Measurements from ENCODE around the gene ASCC1. TPM values are rescaled to one million over a fixed set of nuclear protein-coding genes. Genes with fewer than 3 reads are reported as not detected.

The ASCC1 gene
- total RNA-seq, 2 experiments from 2014 or later: 16.5 to 19.0 TPM

DNA sequence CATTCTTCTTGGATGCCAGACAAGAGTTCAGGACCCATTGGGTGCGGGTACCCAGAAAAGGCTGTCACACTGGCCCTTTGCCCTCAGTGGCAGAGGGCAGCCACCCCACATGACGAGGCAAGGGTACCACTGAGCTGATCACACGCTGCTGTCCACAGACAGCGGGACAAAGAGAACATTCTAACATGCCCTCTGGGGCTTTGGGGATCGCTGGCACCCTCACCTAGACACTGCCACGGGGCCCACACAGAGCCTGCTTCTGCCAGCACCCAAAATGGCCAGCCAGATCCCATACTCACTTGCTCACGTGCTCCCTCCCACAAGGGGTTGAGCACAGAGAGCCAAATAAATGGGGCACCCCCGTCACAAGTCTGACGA is 111.0 kb downstream of the ASCC1 start:
- H3K27ac Mint-ChIP-seq: peak overlapping the region; percentile 94
- TF ChIP-seq, protein P1, sequence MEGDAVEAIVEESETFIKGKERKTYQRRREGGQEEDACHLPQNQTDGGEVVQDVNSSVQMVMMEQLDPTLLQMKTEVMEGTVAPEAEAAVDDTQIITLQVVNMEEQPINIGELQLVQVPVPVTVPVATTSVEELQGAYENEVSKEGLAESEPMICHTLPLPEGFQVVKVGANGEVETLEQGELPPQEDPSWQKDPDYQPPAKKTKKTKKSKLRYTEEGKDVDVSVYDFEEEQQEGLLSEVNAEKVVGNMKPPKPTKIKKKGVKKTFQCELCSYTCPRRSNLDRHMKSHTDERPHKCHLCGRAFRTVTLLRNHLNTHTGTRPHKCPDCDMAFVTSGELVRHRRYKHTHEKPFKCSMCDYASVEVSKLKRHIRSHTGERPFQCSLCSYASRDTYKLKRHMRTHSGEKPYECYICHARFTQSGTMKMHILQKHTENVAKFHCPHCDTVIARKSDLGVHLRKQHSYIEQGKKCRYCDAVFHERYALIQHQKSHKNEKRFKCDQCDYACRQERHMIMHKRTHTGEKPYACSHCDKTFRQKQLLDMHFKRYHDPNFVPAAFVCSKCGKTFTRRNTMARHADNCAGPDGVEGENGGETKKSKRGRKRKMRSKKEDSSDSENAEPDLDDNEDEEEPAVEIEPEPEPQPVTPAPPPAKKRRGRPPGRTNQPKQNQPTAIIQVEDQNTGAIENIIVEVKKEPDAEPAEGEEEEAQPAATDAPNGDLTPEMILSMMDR (IDR thresholded peaks at IDR 0.05): no peak
- no peaks in the 10 kb centered on the region for H3K9me3 Mint-ChIP-seq
- intact Hi-C loops (cut with DNase I, micrococcal nuclease): loop anchor here (2.0 to 10.0 kb wide), 2 partner anchors 14 to 590 kb away; partner anchors contain the start of gene MCU (in 1 of the 2)
- peaks cover 69% of the 10 kb centered on the region for H3K4me1 ChIP-seq (ENCODE audit: insufficient read depth, low read length)
- peaks cover 95% of the 10 kb centered on the region for H3K4me1 Mint-ChIP-seq (ENCODE audit: low read depth)
- H3K4me3 ChIP-seq (ENCODE audit: low read length): no peak overlapping the region
- H3K36me3 ChIP-seq (ENCODE audit: insufficient read depth, low read length): peaks cover 4% of the 10 kb centered on the region
- POLR2A ChIA-PET: no interaction called here
- ATAC-seq (ENCODE audit: poor library complexity): no peak
- peaks cover 14% of the 10 kb centered on the region for H3K36me3 Mint-ChIP-seq (ENCODE audit: low read depth)
- DNase-seq: no peak
- no peaks in the 10 kb centered on the region for H3K27me3 ChIP-seq (ENCODE audit: control insufficient read depth in 1 of 2, insufficient read depth in 2 of 2, low read length in 2 of 2)
- H3K9me3 ChIP-seq (ENCODE audit: control insufficient read depth in 1 of 2, insufficient read depth in 1 of 2, low read length in 2 of 2): no peaks in the 10 kb centered on the region
- CTCF ChIA-PET: no interaction called here
- no peaks in the 10 kb centered on the region for H3K27me3 Mint-ChIP-seq
- no peak overlapping the region for H3K4me3 Mint-ChIP-seq
- peak overlapping the region in 1 of 2 donors; percentile 18 for H3K27ac ChIP-seq (ENCODE audit: low read depth in 1 of 2, low read length in 2 of 2)

DNA sequence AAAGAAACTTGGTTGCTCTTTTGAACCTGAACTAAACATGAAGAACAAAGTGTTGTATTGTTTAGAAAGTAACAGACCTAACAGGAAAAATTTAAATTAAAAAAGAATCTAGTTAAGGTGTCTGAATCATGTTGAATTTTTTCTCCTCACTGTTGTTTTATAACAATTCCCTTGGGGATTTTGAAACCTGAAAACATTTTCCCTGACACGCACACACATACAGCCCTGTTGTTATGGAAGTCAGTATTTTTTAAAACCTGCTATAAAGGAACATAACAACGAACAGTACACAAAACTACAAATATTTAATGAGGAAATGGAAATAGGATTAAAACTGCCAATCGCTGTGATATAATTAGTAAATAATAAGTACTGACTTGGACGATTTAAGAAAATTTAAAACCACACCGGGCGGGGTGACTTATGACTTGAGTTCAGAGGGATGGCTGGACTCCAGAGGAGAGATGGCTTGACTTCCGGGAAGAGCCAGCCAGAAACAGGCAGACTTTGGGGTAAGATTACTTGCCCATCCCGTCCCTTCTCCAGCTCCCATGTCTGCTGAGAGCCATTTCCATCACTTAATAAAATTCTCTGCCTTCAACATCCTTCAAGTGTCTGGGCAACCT is 111.5 kb downstream of the ASCC1 start:
- H3K27me3 ChIP-seq (ENCODE audit: control insufficient read depth in 1 of 2, insufficient read depth in 2 of 2, low read length in 2 of 2): no peaks in the 10 kb centered on the region
- intact Hi-C loops (cut with DNase I, micrococcal nuclease): loop anchor here (2.0 to 10.0 kb wide), 2 partner anchors 14 to 590 kb away; partner anchors contain the start of gene MCU (in 1 of the 2)
- TF ChIP-seq, protein P1 (IDR thresholded peaks at IDR 0.05): no peak
- DNase-seq: no peak
- Mint-ChIP-seq H3K36me3 (ENCODE audit: low read depth) (peaks cover 14% of the 10 kb centered on the region), H3K27me3 (no peaks in the 10 kb centered on the region), H3K4me1 (ENCODE audit: low read depth) (peaks cover 90% of the 10 kb centered on the region), H3K9me3 (no peaks in the 10 kb centered on the region), H3K4me3 (no peak overlapping the region), H3K27ac (peak overlapping the region; percentile 94)
- ChIA-PET POLR2A (interaction anchor here (0.7 kb wide), 1 partner anchor 187 kb away, joined by 3 read pairs; no protein-coding TSS in a partner anchor), CTCF (interaction anchor here (1.0 kb wide), 1 partner anchor 170 kb away, joined by 3 read pairs; no protein-coding TSS in a partner anchor)
- ATAC-seq (ENCODE audit: poor library complexity): no peak
- H3K4me1 ChIP-seq (ENCODE audit: insufficient read depth, low read length): peaks cover 64% of the 10 kb centered on the region
- peaks cover 4% of the 10 kb centered on the region for H3K36me3 ChIP-seq (ENCODE audit: insufficient read depth, low read length)
- no peaks in the 10 kb centered on the region for H3K9me3 ChIP-seq (ENCODE audit: control insufficient read depth in 1 of 2, insufficient read depth in 1 of 2, low read length in 2 of 2)
- H3K4me3 ChIP-seq (ENCODE audit: low read length): no peak overlapping the region
- H3K27ac ChIP-seq (ENCODE audit: low read depth in 1 of 2, low read length in 2 of 2): peak overlapping the region in 1 of 2 donors; percentile 18

DNA sequence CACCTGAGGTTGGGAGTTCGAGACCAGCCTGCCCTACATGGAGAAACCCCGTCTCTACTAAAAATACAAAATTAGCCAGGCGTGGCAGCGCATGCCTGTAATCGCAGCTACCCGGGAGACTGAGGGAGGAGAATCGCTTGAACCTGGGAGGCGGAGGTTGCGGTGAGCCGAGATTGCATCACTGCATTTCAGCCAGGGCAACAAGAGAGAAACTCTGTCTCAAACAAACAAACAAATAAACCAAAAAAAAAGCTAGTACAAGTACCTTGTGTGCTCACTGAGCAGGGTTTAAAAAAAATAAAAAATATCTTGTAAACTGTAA is 116.5 kb downstream of the ASCC1 start:
- POLR2A ChIA-PET: interaction anchor here (1.4 to 5.1 kb wide), 2 partner anchors 10 to 14 kb away, joined by 4 to 42 read pairs; partner anchors contain the start of gene SPOCK2
- CTCF ChIA-PET: interaction anchor here (1.4 kb wide), 1 partner anchor 9 kb away, joined by 3 read pairs; no protein-coding TSS in a partner anchor
- Histone ChIP-seq H3K27me3 (ENCODE audit: control insufficient read depth in 1 of 2, insufficient read depth in 2 of 2, low read length in 2 of 2) (no peaks in the 10 kb centered on the region), H3K9me3 (ENCODE audit: control insufficient read depth in 1 of 2, insufficient read depth in 1 of 2, low read length in 2 of 2) (no peaks in the 10 kb centered on the region), H3K27ac (ENCODE audit: low read depth in 1 of 2, low read length in 2 of 2) (no peak overlapping the region), H3K4me3 (ENCODE audit: low read length) (no peak overlapping the region), H3K4me1 (ENCODE audit: insufficient read depth, low read length) (peaks cover 29% of the 10 kb centered on the region), H3K36me3 (ENCODE audit: insufficient read depth, low read length) (peaks cover 10% of the 10 kb centered on the region)
- peaks cover 67% of the 10 kb centered on the region for H3K4me1 Mint-ChIP-seq (ENCODE audit: low read depth)
- no peak overlapping the region for H3K27ac Mint-ChIP-seq
- no peak overlapping the region for H3K4me3 Mint-ChIP-seq
- TF ChIP-seq, protein P1 (IDR thresholded peaks at IDR 0.05): no peak
- intact Hi-C loops (cut with DNase I, micrococcal nuclease): no loop called here
- ATAC-seq (ENCODE audit: poor library complexity): no peak
- peaks cover 42% of the 10 kb centered on the region for H3K36me3 Mint-ChIP-seq (ENCODE audit: low read depth)
- DNase-seq: no peak
- H3K9me3 Mint-ChIP-seq: no peaks in the 10 kb centered on the region
- no peaks in the 10 kb centered on the region for H3K27me3 Mint-ChIP-seq
